HepG2 (cell line): ENCODE data around the gene EPHA1. TPM values are rescaled to one million over a fixed set of nuclear protein-coding genes. Genes with fewer than 3 reads are reported as not detected.

Experiments used
- ATAC-seq: fragments of 200-7000 bp; cut with Tn5 transposase; 3 replicates; pipeline ENCODE4 v1.9.1; 2020; ENCODE audit warnings: mild to moderate bottlenecking, moderate library complexity
- BruUV-seq: library from RNA; stranded (reverse); fragments of 400-500 nt; replicated peaks from 2 replicates; lab custom pipeline; 2021; lab: Mats Ljungman, UMichigan
- CTCF ChIA-PET: fragments of 300-600 bp; formaldehyde crosslinking; extraction: SDS; loops from one replicate; lab custom pipeline; 2021; ENCODE audit warnings: low total read pairs, inconsistent platforms, low intra/inter-chr PET ratio; lab: Yijun Ruan, JAX
- POLR2A ChIA-PET: fragments of 350-600 bp; sonication (Branson Sonifier 250); formaldehyde crosslinking; loops from one replicate; lab custom pipeline; 2020; ENCODE audit warnings: antibody characterized with exemption, inconsistent platforms; lab: Yijun Ruan, JAX
- DNase-seq: peaks from one replicate; pipeline ENCODE4 v3.0.0-alpha.2; 2015; ENCODE audit warnings: low spot score
- FAIRE-seq: peaks from 3 replicates; lab custom pipeline; 2011; peaks lifted over from hg19 to GRCh38; lab: Jason Lieb, UNC
- H2AFZ ChIP-seq: one replicate; pipeline ENCODE4 v1.6.1; 2011; ENCODE audit warnings: low read length, inconsistent platforms
- H3K27ac ChIP-seq: fragments of 300-600 bp; 3 replicates; pipeline ENCODE4 v1.8.0; 2011; ENCODE audit warnings: mixed run types, mild to moderate bottlenecking, mixed read lengths, low read length, inconsistent platforms; ENCODE audit not compliant: insufficient read depth; ENCODE audit errors: extremely low read length
- H3K27me3 ChIP-seq, 2 experiments: fragments of 200-600 bp in 1 of 2; 2 replicates in 1 of 2; 3 replicates in 1 of 2; pipeline versions ENCODE4 v1.6.0 to v1.8.0; 2011; ENCODE audit warnings: low read length in 2 of 2, mild to moderate bottlenecking in 2 of 2, moderate library complexity in 2 of 2, inconsistent platforms in 1 of 2; ENCODE audit not compliant: insufficient read depth in 2 of 2, control insufficient read depth in 1 of 2
- H3K36me3 ChIP-seq, 2 experiments: fragments of 200-600 bp in 1 of 2; replicated peaks in 1 of 2; 2 replicates in 1 of 2; 3 replicates in 1 of 2; pipeline versions ENCODE4 v1.5.1 to v1.8.0; 2011; ENCODE audit warnings: low read length in 2 of 2, inconsistent platforms in 1 of 2; ENCODE audit not compliant: insufficient read depth in 2 of 2, control insufficient read depth in 1 of 2
- H3K4me1 ChIP-seq: 2 replicates; pipeline ENCODE4 v1.5.1; 2012; ENCODE audit warnings: low read length, inconsistent platforms; ENCODE audit not compliant: insufficient read depth
- H3K4me2 ChIP-seq: 2 replicates; pipeline ENCODE4 v1.6.0; 2011; ENCODE audit warnings: low read depth, low read length, inconsistent platforms
- H3K4me3 ChIP-seq, 3 experiments: fragments of 200-600 bp in 1 of 3; sonication (generic), shearing (Covaris generic) in 1 of 3; replicated peaks in 1 of 3; 2 replicates each; pipeline ENCODE4 v1.5.1; 2011 to 2016; ENCODE audit warnings: low read length in 3 of 3, inconsistent platforms in 2 of 3, low read depth in 2 of 3, mild to moderate bottlenecking in 2 of 3, control low read depth in 1 of 3, mixed read lengths in 1 of 3; ENCODE audit not compliant: insufficient read depth in 1 of 3
- H3K79me2 ChIP-seq: one replicate; pipeline ENCODE4 v1.6.1; 2011; ENCODE audit warnings: low read length, inconsistent platforms; ENCODE audit not compliant: insufficient read depth
- H3K9ac ChIP-seq: 2 replicates; pipeline ENCODE4 v1.6.0; 2011; ENCODE audit warnings: mild to moderate bottlenecking, low read depth, low read length, inconsistent platforms; ENCODE audit not compliant: insufficient read depth
- H3K9me3 ChIP-seq: 2 replicates; pipeline ENCODE4 v1.5.1; 2012; ENCODE audit warnings: mild to moderate bottlenecking, low read length
- H4K20me1 ChIP-seq: 2 replicates; pipeline ENCODE4 v1.6.0; 2011; ENCODE audit warnings: inconsistent platforms, mild to moderate bottlenecking, low read length, moderate library complexity; ENCODE audit not compliant: insufficient read depth
- E2F2 ChIP-seq: sonication (generic); formaldehyde crosslinking; IDR thresholded peaks from 2 replicates; pipeline ENCODE4 v1.4.0; 2020; ENCODE audit warnings: missing genetic modification reagents, borderline replicate concordance
- FOXA3 ChIP-seq: IDR thresholded peaks from 2 replicates; pipeline ENCODE4 v1.6.1; 2016; ENCODE audit warnings: missing genetic modification reagents, missing compliant biosample characterization
- FOXP1 ChIP-seq, 2 experiments: fragments of 450-650 bp in 1 of 2; IDR thresholded peaks; 2 replicates each; pipeline ENCODE4 v1.6.1; 2017 to 2018; ENCODE audit warnings: antibody characterized with exemption in 1 of 2
- POLR2AphosphoS2 ChIP-seq: IDR thresholded peaks from 2 replicates; pipeline ENCODE4 v1.6.1; 2011; ENCODE audit warnings: low read depth, low read length, improper control_type of control experiment
- ZSCAN12 ChIP-seq: sonication (generic); formaldehyde crosslinking; IDR thresholded peaks from 2 replicates; pipeline ENCODE4 v1.9.0; 2021; ENCODE audit warnings: mild to moderate bottlenecking, missing genetic modification reagents
- WGBS: methylation state at CpG from one replicate; pipeline ENCODE4 v1.1.6; 2017; ENCODE audit warnings: low lambda C conversion rate; 5-methylcytosine and 5-hydroxymethylcytosine counted together
- in situ Hi-C: cut with HindIII; loops from 2 replicates; pipeline ENCODE4 v1.10.0; 2017; ENCODE audit warnings: low pct_unique_long_range_greater_than_20kb; ENCODE audit not compliant: extremely low pct_ligation_motif_present
- intact Hi-C: fragments of 100-400 bp; cut with micrococcal nuclease; formaldehyde crosslinking; loops from one replicate; pipeline ENCODE4 v1.10.0; 2022; ENCODE audit not compliant: unreplicated experiment
- polyA plus RNA-seq, 8 experiments: library from polyadenylated mRNA; depleted of rRNA in 3 of 8; stranded (reverse) in 7 of 8; unstranded in 1 of 8; fragments of >200 nt; fragmentation: Illumina TruSeq in 4 of 8; extraction: Trizol in 4 of 8; gene quantifications; 2 replicates each; pipeline versions ENCODE4 v1.2.1 to v1.2.3, GENCODE V29; 2011 to 2016; ENCODE audit warnings: low read depth in 4 of 8, missing spikeins in 1 of 8, mixed read lengths in 1 of 8; ENCODE audit not compliant: insufficient read depth in 1 of 8
- total RNA-seq, 5 experiments: library from RNA; depleted of rRNA; stranded (reverse); fragments of >200 nt; fragmentation: Illumina TruSeq; extraction: Trizol; gene quantifications; 2 replicates each; pipeline ENCODE4 v1.2.3, GENCODE V29; 2016; ENCODE audit warnings: low read depth in 1 of 5
- TF ChIP-seq, protein P1 (sequence below): sonication (generic); formaldehyde crosslinking; IDR thresholded peaks from 2 replicates; pipeline ENCODE4 v1.4.0; 2020; ENCODE audit warnings: missing genetic modification reagents
- TF ChIP-seq, protein P2 (sequence below): sonication (generic); formaldehyde crosslinking; conservative IDR thresholded peaks from 2 replicates; pipeline ENCODE4 v1.8.0; 2022; ENCODE audit warnings: low read depth, missing genetic modification reagents

EPHA1 gene
- total and polyA plus RNA-seq, 2 of the 13 experiments (the other 11 are each of a cell fraction or from before 2014, with no cell fraction given) = 4.6 to 17.1 TPM

DNA sequence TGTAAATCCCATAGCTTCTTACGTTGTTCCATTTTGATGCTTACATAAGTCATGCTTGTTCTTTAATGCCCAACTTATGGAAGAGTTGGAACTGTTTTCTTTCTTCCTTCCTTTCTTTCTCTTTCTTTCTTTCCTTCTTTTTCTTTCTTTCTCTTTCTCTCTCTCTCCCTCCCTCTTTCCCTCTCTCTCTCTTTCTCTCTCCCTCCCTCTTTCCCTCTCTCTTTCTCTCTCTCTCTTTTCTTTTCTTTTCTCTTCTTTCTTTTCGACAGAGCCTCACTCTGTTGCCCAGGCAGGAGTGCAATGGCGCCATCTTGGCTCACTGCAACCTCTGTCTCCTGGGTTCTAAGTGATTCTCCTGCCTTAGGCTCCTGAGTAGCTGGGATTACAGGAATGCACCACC lies 65.1 kb downstream of the EPHA1 start (continued):
- TF ChIP-seq, protein P1, sequence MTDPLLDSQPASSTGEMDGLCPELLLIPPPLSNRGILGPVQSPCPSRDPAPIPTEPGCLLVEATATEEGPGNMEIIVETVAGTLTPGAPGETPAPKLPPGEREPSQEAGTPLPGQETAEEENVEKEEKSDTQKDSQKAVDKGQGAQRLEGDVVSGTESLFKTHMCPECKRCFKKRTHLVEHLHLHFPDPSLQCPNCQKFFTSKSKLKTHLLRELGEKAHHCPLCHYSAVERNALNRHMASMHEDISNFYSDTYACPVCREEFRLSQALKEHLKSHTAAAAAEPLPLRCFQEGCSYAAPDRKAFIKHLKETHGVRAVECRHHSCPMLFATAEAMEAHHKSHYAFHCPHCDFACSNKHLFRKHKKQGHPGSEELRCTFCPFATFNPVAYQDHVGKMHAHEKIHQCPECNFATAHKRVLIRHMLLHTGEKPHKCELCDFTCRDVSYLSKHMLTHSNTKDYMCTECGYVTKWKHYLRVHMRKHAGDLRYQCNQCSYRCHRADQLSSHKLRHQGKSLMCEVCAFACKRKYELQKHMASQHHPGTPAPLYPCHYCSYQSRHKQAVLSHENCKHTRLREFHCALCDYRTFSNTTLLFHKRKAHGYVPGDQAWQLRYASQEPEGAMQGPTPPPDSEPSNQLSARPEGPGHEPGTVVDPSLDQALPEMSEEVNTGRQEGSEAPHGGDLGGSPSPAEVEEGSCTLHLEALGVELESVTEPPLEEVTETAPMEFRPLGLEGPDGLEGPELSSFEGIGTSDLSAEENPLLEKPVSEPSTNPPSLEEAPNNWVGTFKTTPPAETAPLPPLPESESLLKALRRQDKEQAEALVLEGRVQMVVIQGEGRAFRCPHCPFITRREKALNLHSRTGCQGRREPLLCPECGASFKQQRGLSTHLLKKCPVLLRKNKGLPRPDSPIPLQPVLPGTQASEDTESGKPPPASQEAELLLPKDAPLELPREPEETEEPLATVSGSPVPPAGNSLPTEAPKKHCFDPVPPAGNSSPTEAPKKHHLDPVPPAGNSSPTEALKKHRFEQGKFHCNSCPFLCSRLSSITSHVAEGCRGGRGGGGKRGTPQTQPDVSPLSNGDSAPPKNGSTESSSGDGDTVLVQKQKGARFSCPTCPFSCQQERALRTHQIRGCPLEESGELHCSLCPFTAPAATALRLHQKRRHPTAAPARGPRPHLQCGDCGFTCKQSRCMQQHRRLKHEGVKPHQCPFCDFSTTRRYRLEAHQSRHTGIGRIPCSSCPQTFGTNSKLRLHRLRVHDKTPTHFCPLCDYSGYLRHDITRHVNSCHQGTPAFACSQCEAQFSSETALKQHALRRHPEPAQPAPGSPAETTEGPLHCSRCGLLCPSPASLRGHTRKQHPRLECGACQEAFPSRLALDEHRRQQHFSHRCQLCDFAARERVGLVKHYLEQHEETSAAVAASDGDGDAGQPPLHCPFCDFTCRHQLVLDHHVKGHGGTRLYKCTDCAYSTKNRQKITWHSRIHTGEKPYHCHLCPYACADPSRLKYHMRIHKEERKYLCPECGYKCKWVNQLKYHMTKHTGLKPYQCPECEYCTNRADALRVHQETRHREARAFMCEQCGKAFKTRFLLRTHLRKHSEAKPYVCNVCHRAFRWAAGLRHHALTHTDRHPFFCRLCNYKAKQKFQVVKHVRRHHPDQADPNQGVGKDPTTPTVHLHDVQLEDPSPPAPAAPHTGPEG (CRISPR knock-in tag) = no peak
- TF ChIP-seq POLR2AphosphoS2 (no peak), ZSCAN12 (CRISPR knock-in tag) (no peak), E2F2 (CRISPR knock-in tag) (no peak), FOXA3 (CRISPR knock-in tag) (no peak), FOXP1 (IDR thresholded peaks at IDR 0.05) (no peak), FOXP1 (CRISPR knock-in tag; IDR thresholded peaks at IDR 0.05) (no peak)

- CTCF ChIA-PET = no interaction called here
- no peaks in the 10 kb centered on the region for H3K27me3 ChIP-seq
These were observed 66.8 kb downstream of the EPHA1 start for GRCh38 chr7:143341842-143342241.

More at GRCh38 chr7:143341842-143342241, 66.8 kb downstream of the EPHA1 start:
- no peak overlapping the region for H3K4me2 ChIP-seq
- no peak overlapping the region for H2AFZ ChIP-seq
- intact Hi-C loops = no loop called here
- WGBS = 41% methylated on average over 8 of the region's 8 CpGs
- no peaks in the 10 kb centered on the region for H3K79me2 ChIP-seq
- POLR2A ChIA-PET = no interaction called here
- H3K4me3 ChIP-seq = no peak overlapping the region
- no peaks in the 10 kb centered on the region for H3K9me3 ChIP-seq
- H3K36me3 ChIP-seq = no peaks in the 10 kb centered on the region
- H3K9ac ChIP-seq = no peak overlapping the region
- no peaks in the 10 kb centered on the region for H4K20me1 ChIP-seq
- FAIRE-seq = no peak
- TF ChIP-seq, protein P2, sequence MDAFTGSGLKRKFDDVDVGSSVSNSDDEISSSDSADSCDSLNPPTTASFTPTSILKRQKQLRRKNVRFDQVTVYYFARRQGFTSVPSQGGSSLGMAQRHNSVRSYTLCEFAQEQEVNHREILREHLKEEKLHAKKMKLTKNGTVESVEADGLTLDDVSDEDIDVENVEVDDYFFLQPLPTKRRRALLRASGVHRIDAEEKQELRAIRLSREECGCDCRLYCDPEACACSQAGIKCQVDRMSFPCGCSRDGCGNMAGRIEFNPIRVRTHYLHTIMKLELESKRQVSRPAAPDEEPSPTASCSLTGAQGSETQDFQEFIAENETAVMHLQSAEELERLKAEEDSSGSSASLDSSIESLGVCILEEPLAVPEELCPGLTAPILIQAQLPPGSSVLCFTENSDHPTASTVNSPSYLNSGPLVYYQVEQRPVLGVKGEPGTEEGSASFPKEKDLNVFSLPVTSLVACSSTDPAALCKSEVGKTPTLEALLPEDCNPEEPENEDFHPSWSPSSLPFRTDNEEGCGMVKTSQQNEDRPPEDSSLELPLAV (CRISPR knock-in tag) = no peak
- TF ChIP-seq, all 625 proteins: peak for 0
- Histone ChIP-seq H3K4me1 (no peaks in the 10 kb centered on the region), H3K27ac (no peak overlapping the region)
- BruUV-seq = no TSS peak
- ATAC-seq (no peak), DNase-seq (no peak)
- in situ Hi-C loops = no loop called here
